IgD-negative memory B cell (primary cell): ENCODE data around the gene TUBA4B. TPM values are rescaled to one million over a fixed set of nuclear protein-coding genes. Genes with fewer than 3 reads are reported as not detected.
"Not testable (repeated sequence)": the region's sequence is repeated elsewhere in the genome, so short reads cannot be mapped to it uniquely, and the experiment has no call there.

Source experiments
- H3K27ac Mint-ChIP-seq, 3 donors: one replicate each; pipeline ENCODE4 v1.8.0; 2020 to 2022; ENCODE audit warnings: mild to moderate bottlenecking in 3 of 3, mixed read lengths in 3 of 3, moderate library complexity in 1 of 3
- H3K27me3 Mint-ChIP-seq: one replicate; pipeline ENCODE4 v1.8.0; 2021; ENCODE audit warnings: mixed read lengths
- H3K36me3 Mint-ChIP-seq: one replicate; pipeline ENCODE4 v1.8.0; 2020; ENCODE audit warnings: mild to moderate bottlenecking, mixed read lengths
- H3K4me1 Mint-ChIP-seq, 3 donors: one replicate each; pipeline ENCODE4 v1.8.0; 2020 to 2022; ENCODE audit warnings: mixed read lengths in 3 of 3, mild to moderate bottlenecking in 1 of 3
- H3K4me3 Mint-ChIP-seq, 4 donors: one replicate each; pipeline ENCODE4 v1.8.0; 2020 to 2022; ENCODE audit warnings: mild to moderate bottlenecking in 4 of 4, mixed read lengths in 4 of 4, moderate library complexity in 3 of 4
- H3K9me3 Mint-ChIP-seq, 3 donors: one replicate each; pipeline ENCODE4 v1.8.0; 2020 to 2021; ENCODE audit warnings: mixed read lengths in 3 of 3, mild to moderate bottlenecking in 1 of 3
- polyA plus RNA-seq: library from polyadenylated mRNA; unstranded; fragments of 300-500 nt; fragmentation: Illumina TruSeq; gene quantifications from one replicate; pipeline ENCODE4 v1.2.3, GENCODE V29; 2021

The TUBA4B gene
- polyA plus RNA-seq, 1 donor from 2014 or later = not detected

DNA sequence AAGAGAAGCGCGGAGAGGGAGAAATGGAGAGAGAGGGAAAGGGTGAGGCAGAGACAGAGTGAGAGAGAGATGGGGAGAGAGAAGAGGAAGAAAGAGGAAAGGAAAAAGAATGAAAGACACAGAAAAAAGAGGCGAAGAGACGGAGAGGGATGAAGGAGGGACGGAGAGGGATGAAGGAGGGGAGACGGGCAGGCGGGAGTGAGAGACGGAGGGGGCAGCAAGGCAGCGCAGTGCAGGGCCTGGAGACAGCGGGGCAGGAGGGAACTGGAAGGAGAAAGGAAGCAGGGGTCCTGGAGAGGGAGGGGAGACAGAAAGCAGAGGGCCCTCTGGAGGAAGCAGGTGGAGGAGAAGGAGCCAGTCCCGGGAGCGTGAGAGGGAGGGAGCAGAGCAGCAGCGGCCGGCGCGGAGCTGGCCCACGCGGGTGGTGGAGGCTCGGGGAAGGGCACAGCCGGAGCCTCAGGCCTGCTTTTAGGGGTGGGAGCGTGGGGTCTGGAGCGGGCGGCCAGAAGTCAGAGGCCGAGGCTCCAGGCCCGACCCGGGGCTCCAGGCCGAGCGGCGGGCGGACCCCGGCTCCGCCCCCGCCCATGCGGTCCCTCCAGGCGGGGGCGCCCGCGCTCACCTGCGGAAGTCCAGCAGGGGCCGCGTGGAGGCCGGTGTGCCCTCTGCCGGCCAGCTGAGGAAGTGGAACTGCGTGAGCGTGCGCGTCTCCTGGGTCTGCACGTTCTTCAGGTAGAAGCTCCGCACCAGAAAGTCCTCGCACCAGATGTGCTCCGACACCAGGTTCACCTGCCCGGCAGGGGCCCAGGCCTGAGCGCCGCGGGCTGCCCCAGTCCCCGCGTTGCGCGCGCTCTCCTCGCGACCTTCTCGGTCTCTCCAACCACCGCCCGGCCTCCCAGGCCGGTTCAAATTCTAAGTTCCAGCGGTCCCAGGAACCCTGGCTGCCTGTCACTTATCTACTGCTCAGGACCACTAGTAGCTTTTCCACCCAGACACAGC lies 41.6 kb downstream of the TUBA4B start:
- Mint-ChIP-seq H3K9me3 (no peaks in the 10 kb centered on the region), H3K27me3 (no peaks in the 10 kb centered on the region), H3K36me3 (no peaks in the 10 kb centered on the region), H3K4me1 (peaks cover 6 to 11% (median 7%) of the 10 kb centered on the region in 3 donors), H3K4me3 (peak overlapping the region; percentile 25 to 87 (median 66)), H3K27ac (peak overlapping the region; percentile 53 to 86 (median 61))

- H3K27ac Mint-ChIP-seq = no peak overlapping the region
- H3K9me3 Mint-ChIP-seq = no peaks in the 10 kb centered on the region
- peak overlapping the region in 1 of 4 donors; percentile 31 for H3K4me3 Mint-ChIP-seq
- peaks cover 6% of the 10 kb centered on the region for H3K27me3 Mint-ChIP-seq
- peaks cover 6 to 11% (median 7%) of the 10 kb centered on the region in 3 donors for H3K4me1 Mint-ChIP-seq
- H3K36me3 Mint-ChIP-seq = no peaks in the 10 kb centered on the region
Measured at GRCh38 chr2:219296142-219296541, 43.1 kb downstream of the TUBA4B start.

GRCh38 chr2:219296631-219297391 lies 43.8 kb downstream of the TUBA4B start:
- Mint-ChIP-seq H3K27me3 (peaks cover 13% of the 10 kb centered on the region), H3K36me3 (no peaks in the 10 kb centered on the region), H3K4me3 (no peak overlapping the region), H3K27ac (no peak overlapping the region), H3K4me1 (peaks cover 6 to 11% (median 7%) of the 10 kb centered on the region in 3 donors), H3K9me3 (no peaks in the 10 kb centered on the region)

- H3K9me3 Mint-ChIP-seq = no peaks in the 10 kb centered on the region
- H3K4me1 Mint-ChIP-seq = peaks cover 6 to 11% (median 7%) of the 10 kb centered on the region in 3 donors
- peak overlapping the region in 1 of 4 donors; percentile 37 for H3K4me3 Mint-ChIP-seq
- peak overlapping the region in 1 of 3 donors; percentile 77 for H3K27ac Mint-ChIP-seq
- H3K27me3 Mint-ChIP-seq = peaks cover 16% of the 10 kb centered on the region
- H3K36me3 Mint-ChIP-seq = no peaks in the 10 kb centered on the region
Measured at GRCh38 chr2:219297766-219298456, 44.9 kb downstream of the TUBA4B start.

- H3K4me3 Mint-ChIP-seq = no peak overlapping the region
- H3K9me3 Mint-ChIP-seq = no peaks in the 10 kb centered on the region
- peak overlapping the region in 1 of 3 donors; percentile 56 for H3K27ac Mint-ChIP-seq
- H3K27me3 Mint-ChIP-seq = peaks cover 16% of the 10 kb centered on the region
- H3K4me1 Mint-ChIP-seq = peaks cover 6 to 11% (median 7%) of the 10 kb centered on the region in 3 donors
- H3K36me3 Mint-ChIP-seq = no peaks in the 10 kb centered on the region
Measured at GRCh38 chr2:219298759-219299371, 45.8 kb downstream of the TUBA4B start.

- Mint-ChIP-seq H3K27ac (no peak overlapping the region), H3K27me3 (peaks cover 16% of the 10 kb centered on the region)
Measured at GRCh38 chr2:219299372-219299760, 46.3 kb downstream of the TUBA4B start.

GRCh38 chr2:219300022-219300421 lies 47.0 kb downstream of the TUBA4B start:
- Mint-ChIP-seq H3K36me3 (no peaks in the 10 kb centered on the region), H3K27ac (no peak overlapping the region), H3K4me3 (no peak overlapping the region), H3K27me3 (peaks cover 18% of the 10 kb centered on the region), H3K9me3 (no peaks in the 10 kb centered on the region), H3K4me1 (peaks cover 1 to 10% (median 6%) of the 10 kb centered on the region in 3 donors)

More at GRCh38 chr2:219299372-219299760, 46.3 kb downstream of the TUBA4B start:
- Mint-ChIP-seq H3K9me3 (no peaks in the 10 kb centered on the region), H3K36me3 (no peaks in the 10 kb centered on the region), H3K4me3 (no peak overlapping the region), H3K4me1 (peaks cover 1 to 11% (median 6%) of the 10 kb centered on the region in 3 donors)

DNA sequence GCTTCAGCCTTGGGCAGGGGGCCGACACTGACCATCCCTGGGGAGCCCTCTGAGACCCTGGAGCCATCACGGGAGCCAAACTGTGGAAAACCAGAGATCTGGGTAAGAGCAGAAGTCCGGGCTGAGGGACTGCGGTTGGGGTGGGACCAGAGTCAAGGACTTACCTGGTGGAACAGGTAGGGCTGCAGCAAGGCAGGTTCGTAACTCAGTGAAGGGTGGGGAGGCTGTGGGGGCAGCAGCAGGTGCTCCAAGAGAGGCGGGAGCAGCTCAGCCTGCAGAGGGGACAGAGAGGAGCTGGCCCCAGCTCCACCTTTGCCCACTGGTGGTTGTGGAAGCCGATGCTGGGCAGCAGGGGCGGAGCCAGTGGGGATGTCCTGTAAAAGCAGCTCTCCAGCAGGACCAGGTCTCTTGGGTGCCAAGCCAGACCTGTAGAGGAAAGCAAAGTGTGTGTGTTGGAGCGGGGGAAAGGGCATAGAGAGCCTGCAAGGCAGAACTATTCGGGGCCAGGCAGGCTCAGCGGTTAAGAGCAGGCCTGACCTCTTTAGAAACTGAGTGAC lies 49.4 kb downstream of the TUBA4B start:
- Mint-ChIP-seq H3K4me1 (peaks cover 1 to 4% (median 2%) of the 10 kb centered on the region in 3 donors), H3K4me3 (no peak overlapping the region), H3K27me3 (peaks cover 29% of the 10 kb centered on the region), H3K36me3 (no peaks in the 10 kb centered on the region), H3K27ac (no peak overlapping the region), H3K9me3 (no peaks in the 10 kb centered on the region)

- H3K4me3 Mint-ChIP-seq = no peak overlapping the region
- H3K27ac Mint-ChIP-seq = no peak overlapping the region
- no peaks in the 10 kb centered on the region for H3K36me3 Mint-ChIP-seq
- H3K4me1 Mint-ChIP-seq = no peaks in the 10 kb centered on the region
- no peaks in the 10 kb centered on the region for H3K9me3 Mint-ChIP-seq
- peaks cover 39% of the 10 kb centered on the region for H3K27me3 Mint-ChIP-seq
Measured at GRCh38 chr2:219304223-219304622, 51.2 kb downstream of the TUBA4B start.

GRCh38 chr2:219306047-219306446 lies 53.0 kb downstream of the TUBA4B start:
- Mint-ChIP-seq H3K4me3 (no peak overlapping the region), H3K36me3 (no peaks in the 10 kb centered on the region), H3K27ac (no peak overlapping the region), H3K27me3 (peaks cover 48% of the 10 kb centered on the region), H3K4me1 (peaks cover 0 to 2% (median 0%) of the 10 kb centered on the region in 3 donors), H3K9me3 (peaks cover 0 to 2% (median 1%) of the 10 kb centered on the region in 3 donors)

- H3K4me1 Mint-ChIP-seq = peaks cover 0 to 2% (median 0%) of the 10 kb centered on the region in 3 donors
- H3K27ac Mint-ChIP-seq = peak overlapping the region in 1 of 3 donors; percentile 84
- peaks cover 0 to 3% (median 1%) of the 10 kb centered on the region in 3 donors for H3K9me3 Mint-ChIP-seq
- peaks cover 41% of the 10 kb centered on the region for H3K27me3 Mint-ChIP-seq
- H3K4me3 Mint-ChIP-seq = no peak overlapping the region
- no peaks in the 10 kb centered on the region for H3K36me3 Mint-ChIP-seq
Measured at GRCh38 chr2:219308142-219309101, 55.4 kb downstream of the TUBA4B start.

DNA sequence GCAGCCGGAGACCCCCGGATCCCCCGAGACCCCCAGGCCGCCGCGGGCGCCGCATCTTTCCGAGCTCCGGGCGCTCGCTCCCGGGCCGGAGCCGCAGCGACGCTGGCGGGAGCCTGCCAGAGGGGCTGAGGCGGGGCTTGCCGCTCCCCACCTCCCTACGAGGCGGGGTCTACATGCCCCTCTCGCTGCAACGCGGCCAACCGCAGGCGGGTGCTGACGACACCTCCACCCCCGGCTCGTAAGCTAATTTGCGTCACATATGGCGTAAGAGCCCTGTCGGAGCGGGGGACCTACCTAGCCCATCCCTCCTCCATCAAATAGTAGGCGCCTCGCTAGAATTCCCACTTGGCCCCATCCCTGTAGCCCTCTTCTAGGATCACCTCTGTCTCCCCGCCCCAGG lies 56.2 kb downstream of the TUBA4B start, which contains the start of gene PTPRN:
Gene PTPRN, minus strand, starts transcription at position 124 of the 400 bp plus-strand sequence. Its CDS starts 69 bp downstream, at position 55.
- peaks cover 43% of the 10 kb centered on the region for H3K27me3 Mint-ChIP-seq
- H3K4me1 Mint-ChIP-seq = peaks cover 0 to 2% (median 0%) of the 10 kb centered on the region in 3 donors
- H3K27ac Mint-ChIP-seq = peak within 1 kb of the TSS in 1 of 3 donors; percentile 84
- no peaks in the 10 kb centered on the region for H3K36me3 Mint-ChIP-seq
- H3K9me3 Mint-ChIP-seq = peaks cover 0 to 6% (median 1%) of the 10 kb centered on the region in 3 donors
- H3K4me3 Mint-ChIP-seq = no peak within 1 kb of the TSS

DNA sequence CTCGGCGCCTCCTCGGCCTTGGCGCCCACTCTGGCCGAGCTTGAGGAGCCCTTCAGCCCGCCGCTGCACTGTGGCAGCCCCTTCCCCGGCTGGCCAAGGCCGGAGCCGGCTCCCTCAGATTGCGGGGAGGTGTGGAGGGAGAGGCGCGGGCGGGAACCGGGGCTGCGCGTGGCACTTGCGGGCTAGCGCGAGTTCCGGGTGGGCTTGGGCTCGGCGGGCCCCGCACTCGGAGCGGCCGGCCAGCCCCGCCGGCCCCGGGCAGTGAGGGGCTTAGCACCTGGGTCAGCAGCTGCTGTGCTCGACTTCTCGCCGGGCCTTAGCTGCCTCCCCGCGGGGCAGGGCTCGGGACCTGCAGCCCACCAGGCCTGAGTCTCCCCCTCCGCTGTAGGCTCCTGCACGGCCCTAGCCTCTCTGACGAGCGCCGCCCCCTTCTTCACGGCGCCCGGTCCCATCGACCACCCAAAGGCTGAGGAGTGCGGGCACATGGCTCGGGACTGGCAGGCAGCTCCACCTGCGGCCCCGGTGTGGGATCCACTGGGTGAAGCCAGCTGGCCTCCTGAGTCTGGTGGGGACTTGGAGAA lies 59.7 kb downstream of the TUBA4B start:
- H3K27me3 Mint-ChIP-seq = peaks cover 27% of the 10 kb centered on the region
- not testable (repeated sequence) for H3K4me1 Mint-ChIP-seq, H3K4me3 Mint-ChIP-seq, H3K27ac Mint-ChIP-seq, H3K9me3 Mint-ChIP-seq, H3K36me3 Mint-ChIP-seq
